HEK293 (cell line): ENCODE measurements around the gene BTBD2.
A peak's percentile ranks its signal among the peaks of the same experiment; 100 is the strongest.

Experiments used
- CTCF ChIA-PET: fragments of 350-600 bp; formaldehyde crosslinking; extraction: SDS; loops from one replicate; lab custom pipeline; 2021; ENCODE audit warnings: antibody characterized with exemption; lab: Yijun Ruan, JAX
- POLR2A ChIA-PET: fragments of 300-600 bp; formaldehyde crosslinking; extraction: SDS; loops from one replicate; lab custom pipeline; 2020; ENCODE audit warnings: antibody characterized with exemption, inconsistent platforms; lab: Yijun Ruan, JAX
- H3K27ac ChIP-seq: fragments of 200-500 bp; sonication (Bioruptor generic); 2 replicates; pipeline ENCODE4 v1.5.1; 2014; ENCODE audit warnings: low read depth, low read length, control low read depth, inconsistent platforms; ENCODE audit errors: extremely low read depth
- H3K36me3 ChIP-seq, 2 experiments: fragments of 200-500 bp in 1 of 2; sonication (Bioruptor generic) in 1 of 2; 1 replicate in 1 of 2; 2 replicates in 1 of 2; pipeline ENCODE4 v1.5.1; 2014 to 2017; ENCODE audit warnings: inconsistent platforms in 2 of 2, low read length in 2 of 2; ENCODE audit not compliant: control insufficient read depth in 2 of 2, insufficient read depth in 1 of 2
- H3K4me1 ChIP-seq: fragments of 200-500 bp; sonication (Bioruptor generic); 2 replicates; pipeline ENCODE4 v1.5.1; 2014; ENCODE audit warnings: mild to moderate bottlenecking, low read length, inconsistent platforms; ENCODE audit not compliant: control insufficient read depth, insufficient read depth
- H3K4me3 ChIP-seq: 2 replicates; pipeline ENCODE4 v1.5.1; 2011; ENCODE audit warnings: low read depth, mild to moderate bottlenecking, control low read depth, low read length, moderate library complexity
- H3K9me3 ChIP-seq: fragments of 200-500 bp; sonication (Bioruptor generic); 2 replicates; pipeline ENCODE4 v1.5.1; 2014; ENCODE audit warnings: low read depth, low read length, inconsistent platforms; ENCODE audit not compliant: control insufficient read depth, insufficient read depth
- GLIS1 ChIP-seq: fragments of 450-650 bp; formaldehyde crosslinking; IDR thresholded peaks from 2 replicates; pipeline ENCODE4 v1.5.1; 2016; ENCODE audit warnings: missing biosample characterization, missing genetic modification characterization
- PBX3 ChIP-seq: sonication (generic); formaldehyde crosslinking; IDR thresholded peaks from 2 replicates; pipeline ENCODE4 v1.8.1; 2022; ENCODE audit warnings: mild to moderate bottlenecking, moderate library complexity, missing genetic modification reagents
- RBAK ChIP-seq: fragments of 450-650 bp; formaldehyde crosslinking; IDR thresholded peaks from 2 replicates; pipeline ENCODE4 v1.5.1; 2016; ENCODE audit warnings: missing biosample characterization, missing genetic modification characterization
- ZBTB20 ChIP-seq: fragments of 450-650 bp; formaldehyde crosslinking; IDR thresholded peaks from 2 replicates; pipeline ENCODE4 v1.5.1; 2016; ENCODE audit warnings: missing biosample characterization, missing genetic modification characterization
- ZBTB48 ChIP-seq: fragments of 450-650 bp; formaldehyde crosslinking; IDR thresholded peaks from 2 replicates; pipeline ENCODE4 v1.5.1; 2016; ENCODE audit warnings: missing biosample characterization, missing genetic modification characterization
- ZEB2 ChIP-seq: fragments of 450-650 bp; formaldehyde crosslinking; IDR thresholded peaks from 2 replicates; pipeline ENCODE4 v1.5.1; 2016; ENCODE audit warnings: missing biosample characterization, missing genetic modification characterization
- ZFHX2 ChIP-seq: fragments of 450-650 bp; formaldehyde crosslinking; conservative IDR thresholded peaks from 2 replicates; pipeline ENCODE4 v1.5.1; 2016; ENCODE audit warnings: missing biosample characterization, missing genetic modification characterization
- ZNF121 ChIP-seq: fragments of 450-650 bp; formaldehyde crosslinking; IDR thresholded peaks from 2 replicates; pipeline ENCODE4 v1.5.1; 2016; ENCODE audit warnings: missing biosample characterization, missing genetic modification characterization
- ZNF146 ChIP-seq: fragments of 450-650 bp; formaldehyde crosslinking; IDR thresholded peaks from 2 replicates; pipeline ENCODE4 v1.5.1; 2016; ENCODE audit warnings: missing biosample characterization, missing genetic modification characterization
- ZNF157 ChIP-seq: fragments of 450-650 bp; formaldehyde crosslinking; IDR thresholded peaks from 2 replicates; pipeline ENCODE4 v1.5.1; 2016; ENCODE audit warnings: missing biosample characterization, missing genetic modification characterization
- ZNF280D ChIP-seq: fragments of 450-650 bp; formaldehyde crosslinking; IDR thresholded peaks from 2 replicates; pipeline ENCODE4 v1.5.1; 2016; ENCODE audit warnings: missing biosample characterization, missing genetic modification characterization
- ZNF449 ChIP-seq: fragments of 450-650 bp; formaldehyde crosslinking; IDR thresholded peaks from 2 replicates; pipeline ENCODE4 v1.5.1; 2017; ENCODE audit warnings: missing biosample characterization, mild to moderate bottlenecking, missing genetic modification characterization, moderate library complexity
- ZNF555 ChIP-seq: fragments of 450-650 bp; formaldehyde crosslinking; conservative IDR thresholded peaks from 2 replicates; pipeline ENCODE4 v1.5.1; 2017; ENCODE audit warnings: missing biosample characterization, mild to moderate bottlenecking, missing genetic modification characterization, inconsistent platforms
- ZNF558 ChIP-seq: fragments of 450-650 bp; formaldehyde crosslinking; IDR thresholded peaks from 2 replicates; pipeline ENCODE4 v1.5.1; 2016; ENCODE audit warnings: missing biosample characterization, missing genetic modification characterization
- ZNF560 ChIP-seq: fragments of 450-650 bp; formaldehyde crosslinking; IDR thresholded peaks from 2 replicates; pipeline ENCODE4 v1.5.1; 2017; ENCODE audit warnings: missing biosample characterization, missing genetic modification characterization, borderline replicate concordance
- ZNF600 ChIP-seq: fragments of 450-650 bp; formaldehyde crosslinking; IDR thresholded peaks from 2 replicates; pipeline ENCODE4 v1.5.1; 2016; ENCODE audit warnings: missing biosample characterization, missing genetic modification characterization
- TF ChIP-seq, protein P1 (sequence below): fragments of 450-650 bp; formaldehyde crosslinking; IDR thresholded peaks from 2 replicates; pipeline ENCODE4 v1.5.1; 2016; ENCODE audit warnings: missing biosample characterization, missing genetic modification characterization

The BTBD2 gene

GRCh38 chr19:1967087-1967608 lies 48.4 kb downstream of the BTBD2 start:
- Histone ChIP-seq H3K4me3 (no peak overlapping the region), H3K27ac (no peak overlapping the region), H3K36me3 (peaks cover 0 to 33% of the 10 kb centered on the region in 2 experiments; a peak in 2 of 3 replicates), H3K9me3 (no peaks in the 10 kb centered on the region), H3K4me1 (no peaks in the 10 kb centered on the region)
- ChIA-PET POLR2A (no interaction called here), CTCF (no interaction called here)
- no peak for TF ChIP-seq ZEB2
- TF ChIP-seq ZNF280D (tag by site-specific recombination), result no peak
- no peak for TF ChIP-seq RBAK (tag by site-specific recombination)
- TF ChIP-seq ZNF558 (tag by site-specific recombination), result no peak
- TF ChIP-seq ZNF600, result 0 out of 2 replicates have a peak, but pooled peaks have one; percentile 43
- TF ChIP-seq ZNF555 (tag by site-specific recombination), result no peak
- no peak for TF ChIP-seq ZNF157 (tag by site-specific recombination)

DNA sequence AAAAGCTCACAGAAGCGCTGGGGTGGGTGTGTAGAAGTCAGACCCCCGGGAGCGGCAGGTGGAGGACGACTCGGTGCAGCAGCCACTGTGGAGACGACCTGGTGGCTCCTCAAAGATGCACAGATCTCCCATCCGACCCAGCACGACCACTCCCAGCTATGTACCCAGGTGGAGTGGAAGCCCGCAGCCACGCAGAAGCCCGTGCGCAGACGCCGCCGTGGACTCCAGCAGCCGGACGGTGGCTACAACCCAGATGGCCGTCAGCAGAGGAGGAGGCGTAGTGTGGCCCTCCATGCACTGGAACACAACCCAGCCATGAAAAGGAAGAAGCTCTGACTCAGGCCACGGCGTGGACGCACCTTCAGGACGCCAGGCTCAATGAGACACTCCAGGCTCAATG lies 52.8 kb downstream of the BTBD2 start:
- Histone ChIP-seq H3K9me3 (no peaks in the 10 kb centered on the region), H3K36me3 (peaks cover 0 to 8% of the 10 kb centered on the region in 2 experiments; a peak in 2 of 3 replicates), H3K27ac (no peak overlapping the region), H3K4me1 (no peaks in the 10 kb centered on the region), H3K4me3 (no peak overlapping the region)
- TF ChIP-seq ZNF146 (tag by site-specific recombination) (0 out of 2 replicates have a peak, but pooled peaks have one; percentile 22), ZFHX2 (tag by site-specific recombination) (no peak), ZNF560 (no peak), ZNF449 (tag by site-specific recombination) (no peak), PBX3 (CRISPR knock-in tag) (no peak), ZBTB48 (tag by site-specific recombination) (no peak)
- ChIA-PET CTCF (interaction anchor here (0.6 to 1.6 kb wide), 4 partner anchors 17 to 107 kb away, joined by 3 to 7 read pairs (median 4); no protein-coding TSS in a partner anchor), POLR2A (no interaction called here)

- H3K27ac ChIP-seq, result no peak overlapping the region
- H3K9me3 ChIP-seq, result no peaks in the 10 kb centered on the region
- H3K4me3 ChIP-seq, result no peak overlapping the region
- H3K36me3 ChIP-seq, result peaks cover 0 to 8% of the 10 kb centered on the region in 2 experiments; a peak in 2 of 3 replicates
- CTCF ChIA-PET, result interaction anchor here (1.0 to 1.6 kb wide), 3 partner anchors 16 to 108 kb away, joined by 3 to 7 read pairs (median 4); no protein-coding TSS in a partner anchor
- no peaks in the 10 kb centered on the region for H3K4me1 ChIP-seq
- TF ChIP-seq GLIS1 (tag by site-specific recombination) (0 out of 2 replicates have a peak, but pooled peaks have one; percentile 19), ZBTB20 (tag by site-specific recombination) (no peak), ZNF121 (tag by site-specific recombination) (peak; percentile 51; the same call in 1 of the 2 replicates), ZNF558 (tag by site-specific recombination) (no peak)
- TF ChIP-seq, protein P1, sequence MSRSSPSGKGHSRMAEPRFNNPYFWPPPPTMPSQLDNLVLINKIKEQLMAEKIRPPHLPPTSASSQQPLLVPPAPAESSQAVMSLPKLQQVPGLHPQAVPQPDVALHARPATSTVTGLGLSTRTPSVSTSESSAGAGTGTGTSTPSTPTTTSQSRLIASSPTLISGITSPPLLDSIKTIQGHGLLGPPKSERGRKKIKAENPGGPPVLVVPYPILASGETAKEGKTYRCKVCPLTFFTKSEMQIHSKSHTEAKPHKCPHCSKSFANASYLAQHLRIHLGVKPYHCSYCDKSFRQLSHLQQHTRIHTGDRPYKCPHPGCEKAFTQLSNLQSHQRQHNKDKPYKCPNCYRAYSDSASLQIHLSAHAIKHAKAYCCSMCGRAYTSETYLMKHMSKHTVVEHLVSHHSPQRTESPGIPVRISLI (tag by site-specific recombination), result no peak
- POLR2A ChIA-PET, result no interaction called here
These were observed 54.3 kb downstream of the BTBD2 start for GRCh38 chr19:1961000-1961883.
